Astrocyte (in vitro differentiated cells and primary cell): Measurements from ENCODE around the gene OXT.

Source experiments
- EZH2 ChIP-seq: IDR thresholded peaks from 2 replicates; pipeline ENCODE4 v1.6.1; 2012; ENCODE audit warnings: mild to moderate bottlenecking, low read length, inconsistent platforms; ENCODE audit not compliant: insufficient read depth
- TF ChIP-seq, protein P1 (sequence below): IDR thresholded peaks from 2 replicates; pipeline ENCODE4 v1.5.1; 2011; ENCODE audit warnings: low read depth, mild to moderate bottlenecking, inconsistent platforms, low read length, moderate library complexity; ENCODE audit not compliant: insufficient read depth

DNA sequence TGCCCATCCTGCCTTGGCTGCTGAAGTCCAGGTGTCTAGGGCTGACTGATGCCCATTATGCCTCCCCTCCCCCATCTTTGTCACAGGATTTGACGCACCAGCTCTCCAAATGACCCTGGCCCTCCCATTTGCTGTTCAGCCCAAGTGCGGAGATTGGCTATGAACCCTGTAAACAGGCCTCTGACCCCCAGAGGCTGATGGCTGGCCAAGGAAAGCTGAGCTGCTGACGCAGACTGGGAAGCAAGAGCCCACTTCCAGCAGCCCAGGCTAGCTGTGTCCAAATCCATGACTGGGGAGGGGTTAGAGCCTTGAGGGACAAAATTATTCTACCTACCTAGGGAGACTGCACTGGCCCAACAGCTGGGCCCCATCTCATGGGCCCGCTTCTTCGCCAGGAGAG is 28.8 kb upstream of the OXT start:
- TF ChIP-seq, protein P1, sequence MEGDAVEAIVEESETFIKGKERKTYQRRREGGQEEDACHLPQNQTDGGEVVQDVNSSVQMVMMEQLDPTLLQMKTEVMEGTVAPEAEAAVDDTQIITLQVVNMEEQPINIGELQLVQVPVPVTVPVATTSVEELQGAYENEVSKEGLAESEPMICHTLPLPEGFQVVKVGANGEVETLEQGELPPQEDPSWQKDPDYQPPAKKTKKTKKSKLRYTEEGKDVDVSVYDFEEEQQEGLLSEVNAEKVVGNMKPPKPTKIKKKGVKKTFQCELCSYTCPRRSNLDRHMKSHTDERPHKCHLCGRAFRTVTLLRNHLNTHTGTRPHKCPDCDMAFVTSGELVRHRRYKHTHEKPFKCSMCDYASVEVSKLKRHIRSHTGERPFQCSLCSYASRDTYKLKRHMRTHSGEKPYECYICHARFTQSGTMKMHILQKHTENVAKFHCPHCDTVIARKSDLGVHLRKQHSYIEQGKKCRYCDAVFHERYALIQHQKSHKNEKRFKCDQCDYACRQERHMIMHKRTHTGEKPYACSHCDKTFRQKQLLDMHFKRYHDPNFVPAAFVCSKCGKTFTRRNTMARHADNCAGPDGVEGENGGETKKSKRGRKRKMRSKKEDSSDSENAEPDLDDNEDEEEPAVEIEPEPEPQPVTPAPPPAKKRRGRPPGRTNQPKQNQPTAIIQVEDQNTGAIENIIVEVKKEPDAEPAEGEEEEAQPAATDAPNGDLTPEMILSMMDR, result no peak
- TF ChIP-seq EZH2, result no peak
